ENCODE data around the gene FAM120B.
"Not testable (repeated sequence)": the region's sequence is repeated elsewhere in the genome, so short reads cannot be mapped to it uniquely, and the experiment has no call there.

FAM120B gene

DNA sequence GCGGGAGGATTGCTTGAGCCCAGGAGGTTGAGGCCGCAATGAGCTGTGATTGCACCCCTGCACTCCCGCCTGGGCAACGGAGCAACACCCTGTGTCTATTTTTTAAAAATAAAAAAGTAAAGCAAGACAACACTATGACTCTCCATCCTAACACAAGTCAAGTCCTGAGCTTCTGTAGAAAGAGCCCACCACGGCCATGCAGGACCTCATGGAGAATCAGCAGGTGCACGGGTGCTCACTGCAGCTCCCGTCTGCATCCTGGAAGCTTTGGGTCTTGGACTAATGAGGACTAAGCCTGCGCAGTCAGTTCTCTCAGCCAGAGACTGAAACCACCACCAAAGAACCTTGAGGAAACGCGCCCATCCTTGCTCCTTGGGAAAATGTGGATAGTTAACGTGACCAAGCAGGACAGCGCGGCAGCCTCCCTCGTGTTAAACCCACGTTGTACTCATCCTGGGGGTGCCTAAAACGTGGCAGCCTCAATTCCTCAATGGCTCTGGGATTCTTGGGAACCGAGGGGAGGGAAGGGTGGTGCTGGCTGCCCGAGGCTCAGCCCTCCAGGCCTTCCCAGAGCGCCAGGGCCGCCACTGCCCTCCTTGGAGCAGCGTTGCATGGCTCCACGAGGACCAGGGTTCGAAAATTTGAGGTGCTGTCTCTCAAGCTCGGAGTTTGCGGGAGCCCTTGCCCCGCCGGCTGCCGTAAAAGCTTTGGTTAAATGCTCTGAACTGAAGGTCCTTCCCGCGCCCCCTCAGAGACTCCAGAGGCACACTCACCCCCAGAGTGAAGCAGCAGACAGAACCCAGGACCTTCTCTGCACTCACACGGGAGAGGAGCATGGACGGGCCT is 44.7 kb upstream of the FAM120B start:
- TF ChIP-seq, protein P1, sequence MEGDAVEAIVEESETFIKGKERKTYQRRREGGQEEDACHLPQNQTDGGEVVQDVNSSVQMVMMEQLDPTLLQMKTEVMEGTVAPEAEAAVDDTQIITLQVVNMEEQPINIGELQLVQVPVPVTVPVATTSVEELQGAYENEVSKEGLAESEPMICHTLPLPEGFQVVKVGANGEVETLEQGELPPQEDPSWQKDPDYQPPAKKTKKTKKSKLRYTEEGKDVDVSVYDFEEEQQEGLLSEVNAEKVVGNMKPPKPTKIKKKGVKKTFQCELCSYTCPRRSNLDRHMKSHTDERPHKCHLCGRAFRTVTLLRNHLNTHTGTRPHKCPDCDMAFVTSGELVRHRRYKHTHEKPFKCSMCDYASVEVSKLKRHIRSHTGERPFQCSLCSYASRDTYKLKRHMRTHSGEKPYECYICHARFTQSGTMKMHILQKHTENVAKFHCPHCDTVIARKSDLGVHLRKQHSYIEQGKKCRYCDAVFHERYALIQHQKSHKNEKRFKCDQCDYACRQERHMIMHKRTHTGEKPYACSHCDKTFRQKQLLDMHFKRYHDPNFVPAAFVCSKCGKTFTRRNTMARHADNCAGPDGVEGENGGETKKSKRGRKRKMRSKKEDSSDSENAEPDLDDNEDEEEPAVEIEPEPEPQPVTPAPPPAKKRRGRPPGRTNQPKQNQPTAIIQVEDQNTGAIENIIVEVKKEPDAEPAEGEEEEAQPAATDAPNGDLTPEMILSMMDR (IDR thresholded peaks at IDR 0.05; ENCODE audit: insufficient read depth, missing control alignments), result no peak
- no peak for DNase-seq (ENCODE audit: insufficient read length, low spot score)
- no peak for FAIRE-seq

DNA sequence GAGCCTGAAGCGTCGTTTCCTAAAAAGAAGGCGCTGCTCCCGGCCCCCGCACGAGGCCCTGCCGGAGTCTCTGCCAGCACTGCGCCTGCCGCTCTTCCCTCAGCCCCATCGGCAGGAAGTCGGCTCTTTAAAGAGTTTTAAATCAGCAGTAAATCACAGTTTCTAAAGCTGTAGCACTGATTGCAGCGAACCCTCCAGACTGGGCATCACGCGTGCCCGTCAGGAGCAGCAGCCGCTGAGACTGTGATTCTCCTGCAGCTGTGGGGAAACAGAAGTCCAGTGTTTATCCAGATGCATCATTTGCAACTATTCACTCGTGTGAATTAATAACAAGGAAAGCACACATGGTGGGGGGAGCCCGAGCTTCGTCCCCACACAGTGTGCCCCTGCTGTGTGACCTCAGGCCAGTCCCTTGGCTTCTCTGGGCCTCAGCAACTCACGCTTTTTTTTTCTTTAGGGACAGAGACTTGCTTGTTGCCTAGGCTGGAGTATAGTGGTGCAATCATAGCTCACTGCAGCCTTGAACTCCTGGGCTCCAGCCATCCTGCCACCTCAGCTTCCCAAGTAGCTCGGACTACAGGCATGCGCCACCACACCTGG is 44.0 kb upstream of the FAM120B start:
- no peak for FAIRE-seq
- TF ChIP-seq, protein P1 (IDR thresholded peaks at IDR 0.05; ENCODE audit: insufficient read depth, missing control alignments), result no peak
- no peak for DNase-seq (ENCODE audit: insufficient read length, low spot score)

GRCh38 chr6:170263410-170263809 is 43.1 kb upstream of the FAM120B start:
- FAIRE-seq (no peak), DNase-seq (ENCODE audit: insufficient read length, low spot score) (no peak)
- TF ChIP-seq, protein P1 (IDR thresholded peaks at IDR 0.05; ENCODE audit: insufficient read depth, missing control alignments), result no peak

GRCh38 chr6:170264086-170264485 is 42.5 kb upstream of the FAM120B start:
- FAIRE-seq (no peak), DNase-seq (ENCODE audit: insufficient read length, low spot score) (no peak)
- TF ChIP-seq, protein P1 (IDR thresholded peaks at IDR 0.05; ENCODE audit: insufficient read depth, missing control alignments), result no peak

DNA sequence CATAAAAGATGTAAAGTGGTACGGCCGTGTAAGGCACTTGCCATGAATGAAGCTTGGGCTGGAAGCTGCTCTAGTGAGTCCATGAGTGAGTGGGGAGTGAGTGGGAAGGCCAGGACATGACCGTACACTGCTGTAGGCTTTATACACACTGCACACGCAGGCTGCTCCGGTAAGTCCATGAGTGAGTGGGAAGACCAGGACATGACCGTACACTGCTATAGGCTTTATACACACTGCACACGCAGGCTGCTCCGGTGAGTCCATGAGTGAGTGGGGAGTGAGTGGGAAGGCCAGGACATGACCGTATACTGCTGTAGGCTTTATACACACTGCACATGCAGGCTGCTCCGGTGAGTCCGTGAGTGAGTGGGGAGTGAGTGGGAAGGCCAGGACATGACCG is 41.9 kb upstream of the FAM120B start:
- FAIRE-seq; DNase-seq (ENCODE audit: insufficient read length, low spot score): not testable (repeated sequence)

- FAIRE-seq (no peak), DNase-seq (ENCODE audit: insufficient read length, low spot score) (no peak)
- TF ChIP-seq, protein P1 (IDR thresholded peaks at IDR 0.05; ENCODE audit: insufficient read depth, missing control alignments), result peak; percentile 8
These were observed 40.9 kb upstream of the FAM120B start for GRCh38 chr6:170265655-170266054.

GRCh38 chr6:170266061-170266825 is 40.3 kb upstream of the FAM120B start:
- DNase-seq (ENCODE audit: insufficient read length, low spot score), result no peak
- TF ChIP-seq, protein P1 (IDR thresholded peaks at IDR 0.05; ENCODE audit: insufficient read depth, missing control alignments), result no peak
- no peak for FAIRE-seq

Measured in D721Med (cell line).